RWPE1 (cell line): ENCODE data around the gene SPRED2.

ENCODE experiments used
- CTCF ChIA-PET: fragments of 350-600 bp; sonication (Branson Sonifier 250); formaldehyde crosslinking; extraction: SDS; loops from one replicate; lab custom pipeline; 2021; lab: Yijun Ruan, JAX
- POLR2A ChIA-PET: fragments of 400-600 bp; formaldehyde crosslinking; extraction: SDS; loops from one replicate; lab custom pipeline; 2020; ENCODE audit warnings: antibody characterized with exemption; ENCODE audit not compliant: low non-redundant PET; lab: Yijun Ruan, JAX
- DNase-seq: peaks from one replicate; pipeline ENCODE4 v3.0.0; 2012; ENCODE audit warnings: low spot score
- H3K27ac ChIP-seq: fragments of 450-650 bp; 2 replicates; pipeline ENCODE4 v1.5.1; 2017
- TF ChIP-seq, protein P1 (sequence below): fragments of 450-650 bp; conservative IDR thresholded peaks from 2 replicates; pipeline ENCODE4 v1.5.1; 2017; ENCODE audit warnings: low read depth, mild to moderate bottlenecking

SPRED2 gene

GRCh38 chr2:65305934-65306333 is 126.5 kb downstream of the SPRED2 start:
- ChIA-PET POLR2A (no interaction called here), CTCF (no interaction called here)
- DNase-seq: no peak
- H3K27ac ChIP-seq: no peak overlapping the region
- TF ChIP-seq, protein P1, sequence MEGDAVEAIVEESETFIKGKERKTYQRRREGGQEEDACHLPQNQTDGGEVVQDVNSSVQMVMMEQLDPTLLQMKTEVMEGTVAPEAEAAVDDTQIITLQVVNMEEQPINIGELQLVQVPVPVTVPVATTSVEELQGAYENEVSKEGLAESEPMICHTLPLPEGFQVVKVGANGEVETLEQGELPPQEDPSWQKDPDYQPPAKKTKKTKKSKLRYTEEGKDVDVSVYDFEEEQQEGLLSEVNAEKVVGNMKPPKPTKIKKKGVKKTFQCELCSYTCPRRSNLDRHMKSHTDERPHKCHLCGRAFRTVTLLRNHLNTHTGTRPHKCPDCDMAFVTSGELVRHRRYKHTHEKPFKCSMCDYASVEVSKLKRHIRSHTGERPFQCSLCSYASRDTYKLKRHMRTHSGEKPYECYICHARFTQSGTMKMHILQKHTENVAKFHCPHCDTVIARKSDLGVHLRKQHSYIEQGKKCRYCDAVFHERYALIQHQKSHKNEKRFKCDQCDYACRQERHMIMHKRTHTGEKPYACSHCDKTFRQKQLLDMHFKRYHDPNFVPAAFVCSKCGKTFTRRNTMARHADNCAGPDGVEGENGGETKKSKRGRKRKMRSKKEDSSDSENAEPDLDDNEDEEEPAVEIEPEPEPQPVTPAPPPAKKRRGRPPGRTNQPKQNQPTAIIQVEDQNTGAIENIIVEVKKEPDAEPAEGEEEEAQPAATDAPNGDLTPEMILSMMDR: no peak

DNA sequence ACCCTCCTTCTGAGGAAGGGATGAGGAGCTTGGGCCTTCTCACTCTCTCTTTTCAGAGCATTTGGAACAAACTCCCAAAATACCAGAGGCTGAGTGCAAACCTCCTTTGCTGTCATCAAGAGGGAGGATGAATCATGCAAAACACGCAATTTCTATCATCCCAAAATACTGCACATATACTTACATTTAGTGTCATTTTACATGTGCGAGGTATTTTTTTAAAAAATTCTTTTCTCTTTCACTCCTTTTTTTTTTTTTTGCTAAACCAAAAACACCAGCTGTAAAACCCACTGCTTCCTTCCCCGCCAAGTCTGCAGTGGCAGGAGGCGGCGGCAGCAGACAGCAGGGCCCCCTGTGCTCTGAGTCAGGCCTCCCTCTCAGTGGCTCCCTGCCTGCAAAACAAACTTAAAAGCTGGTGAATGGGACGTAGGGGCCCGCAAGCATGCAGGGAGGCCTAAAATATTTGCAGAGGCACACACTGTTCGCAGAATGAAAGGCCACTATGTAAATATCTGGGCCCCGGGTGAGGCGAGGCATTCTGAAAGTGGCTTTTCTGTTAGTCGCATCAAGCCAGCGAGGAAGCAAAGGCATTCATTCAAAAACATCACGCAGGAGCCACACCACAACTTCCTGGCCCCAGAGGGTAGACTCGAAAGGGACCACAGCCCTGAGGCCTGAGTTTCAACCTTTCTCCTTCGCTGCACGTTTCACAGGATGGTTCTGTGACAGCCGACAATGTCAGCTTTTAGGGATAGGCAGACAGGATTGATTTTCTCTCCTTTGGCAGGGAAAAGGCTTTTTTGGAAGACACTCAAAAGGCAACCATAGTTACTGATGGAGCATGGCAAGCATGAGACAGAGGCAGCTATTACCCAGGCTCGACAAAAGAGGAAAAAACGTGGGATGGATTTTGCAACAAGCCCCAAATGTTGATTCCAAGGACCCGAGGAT is 131.4 kb downstream of the SPRED2 start:
- CTCF ChIA-PET: no interaction called here

GRCh38 chr2:65300134-65300760 is 132.2 kb downstream of the SPRED2 start:
- no peak for DNase-seq
- ChIA-PET POLR2A (no interaction called here), CTCF (interaction anchor here (0.6 kb wide), 1 partner anchor 34 kb away, joined by 3 read pairs; no protein-coding TSS in a partner anchor)
- TF ChIP-seq, protein P1: no peak
- H3K27ac ChIP-seq: peak overlapping the region; percentile 60

More for the DNA sequence above, 131.4 kb downstream of the SPRED2 start:
- DNase-seq: no peak
- H3K27ac ChIP-seq: peak overlapping the region; percentile 60
- POLR2A ChIA-PET: no interaction called here
- TF ChIP-seq, protein P1: no peak

DNA sequence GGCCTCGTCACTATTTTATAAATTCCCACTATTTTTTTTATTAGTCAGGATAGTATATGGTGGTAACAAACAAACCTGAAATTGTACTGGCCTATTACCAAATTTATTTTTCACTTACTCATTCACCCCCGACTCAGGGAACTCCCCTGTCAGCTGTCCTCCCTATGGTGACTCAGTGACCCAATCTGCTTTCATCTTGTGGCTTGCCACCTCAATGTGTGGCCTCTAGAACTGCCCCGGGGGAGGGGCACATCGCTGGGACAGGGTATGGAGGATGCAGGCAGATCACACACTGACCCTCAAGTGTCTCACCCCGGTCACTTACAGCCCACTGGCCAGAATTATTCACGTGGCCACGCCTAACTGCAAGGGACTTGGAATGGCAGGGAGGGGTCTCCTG is 133.2 kb downstream of the SPRED2 start:
- CTCF ChIA-PET: no interaction called here
- POLR2A ChIA-PET: no interaction called here
- TF ChIP-seq, protein P1: no peak
- no peak for DNase-seq
- H3K27ac ChIP-seq: no peak overlapping the region

DNA sequence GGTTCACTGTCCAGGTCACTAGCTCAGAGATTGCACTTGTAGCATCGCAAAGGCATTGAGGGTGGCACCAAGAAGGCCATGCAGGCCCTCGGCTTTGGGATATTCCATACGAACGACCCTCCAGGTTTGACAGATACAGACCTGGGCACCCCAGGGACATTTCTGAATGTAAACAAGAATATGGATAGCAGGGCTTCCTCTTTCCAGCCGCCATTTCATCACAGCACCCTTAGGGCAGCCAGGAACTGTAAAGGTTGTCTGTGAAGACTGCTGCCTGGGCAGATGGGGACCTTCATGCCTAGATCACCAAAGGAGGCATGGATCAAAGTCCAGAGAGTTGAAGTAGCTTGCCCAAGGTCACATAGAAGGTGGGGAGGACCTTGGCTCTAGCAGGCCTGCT is 134.3 kb downstream of the SPRED2 start:
- no peak for DNase-seq

DNA sequence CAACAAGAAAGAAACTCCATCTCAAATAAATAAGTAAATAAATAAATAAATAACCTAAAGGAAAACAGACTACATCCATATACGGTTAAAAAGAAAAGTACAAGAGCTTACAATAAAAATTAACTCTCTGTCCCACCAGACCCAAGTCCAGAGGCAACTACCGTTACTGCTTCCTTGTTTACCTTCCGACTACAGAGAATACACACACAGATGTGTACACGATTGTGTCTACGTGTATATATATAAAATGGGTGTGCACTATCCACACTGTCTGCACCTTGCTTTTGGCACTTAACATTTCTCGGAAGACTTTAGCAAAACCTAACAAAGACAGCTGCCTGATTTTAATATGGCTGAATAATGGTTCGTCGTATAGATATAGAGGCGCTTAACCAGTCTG is 134.9 kb downstream of the SPRED2 start:
- no peak overlapping the region for H3K27ac ChIP-seq
- DNase-seq: no peak
- ChIA-PET CTCF (no interaction called here), POLR2A (no interaction called here)
- TF ChIP-seq, protein P1: no peak

More for the DNA sequence above, 134.3 kb downstream of the SPRED2 start:
- TF ChIP-seq, protein P1: no peak
- CTCF ChIA-PET: no interaction called here
- no peak overlapping the region for H3K27ac ChIP-seq
- POLR2A ChIA-PET: no interaction called here
